Measurements from ENCODE around the gene HS6ST2. TPM values are rescaled to one million over a fixed set of nuclear protein-coding genes. Genes with fewer than 3 reads are reported as not detected.

HS6ST2 gene
- total RNA-seq, 1 experiment from 2014 or later = 0.26 TPM

- CTCF ChIA-PET = no interaction called here
- Histone ChIP-seq H3K27me3 (ENCODE audit: control insufficient read depth, insufficient read depth, low read length) (no peaks in the 10 kb centered on the region; the same call in 1 of the 2 replicates), H3K4me3 (ENCODE audit: low read depth in 2 of 2, low read length in 2 of 2) (no peak overlapping the region), H3K9me3 (ENCODE audit: control insufficient read depth, insufficient read depth, low read depth, low read length) (no peaks in the 10 kb centered on the region), H3K27ac (ENCODE audit: low read length) (no peak overlapping the region), H3K36me3 (ENCODE audit: control insufficient read depth, insufficient read depth, low read length) (no peaks in the 10 kb centered on the region), H3K4me1 (ENCODE audit: control insufficient read depth, insufficient read depth, low read length) (no peaks in the 10 kb centered on the region)
- in situ Hi-C loops (cut with HindIII; ENCODE audit: low pct_unique_long_range_greater_than_20kb, low sequenced_read_pairs) = no loop called here
- no TSS peak for BruUV-seq (replicated peaks)
- no peak for ATAC-seq
- no peak for DNase-seq (ENCODE audit: low read depth, low spot score)
- intact Hi-C loops (cut with micrococcal nuclease; ENCODE audit: unreplicated experiment) = no loop called here
- POLR2A ChIA-PET = no interaction called here
- no peak for TF ChIP-seq TCF7L2 (IDR thresholded peaks at IDR 0.05; ENCODE audit: low read depth, low read length)
- no peak for TF ChIP-seq POLR2AphosphoS5 (IDR thresholded peaks at IDR 0.05; ENCODE audit: low read depth, low read length)
- no peak for TF ChIP-seq REST (IDR thresholded peaks at IDR 0.05; ENCODE audit: insufficient read depth in 1 of 2, low read depth in 2 of 2, low read length in 1 of 2)
Observed at GRCh38 chrX:132737743-132738142, 220.7 kb downstream of the HS6ST2 start.

GRCh38 chrX:132732236-132732635 is 226.2 kb downstream of the HS6ST2 start:
- in situ Hi-C loops (cut with HindIII; ENCODE audit: low pct_unique_long_range_greater_than_20kb, low sequenced_read_pairs) (no loop called here), intact Hi-C loops (cut with micrococcal nuclease; ENCODE audit: unreplicated experiment) (no loop called here)
- no peaks in the 10 kb centered on the region for H3K36me3 ChIP-seq (ENCODE audit: control insufficient read depth, insufficient read depth, low read length)
- BruUV-seq (replicated peaks) = no TSS peak
- no peak for TF ChIP-seq REST (IDR thresholded peaks at IDR 0.05; ENCODE audit: insufficient read depth in 1 of 2, low read depth in 2 of 2, low read length in 1 of 2)
- TF ChIP-seq CTCF (IDR thresholded peaks at IDR 0.05) = no peak
- no peak for TF ChIP-seq SIN3A (IDR thresholded peaks at IDR 0.05; ENCODE audit: borderline replicate concordance, insufficient read depth, low read depth, low read length)
- no peak for TF ChIP-seq POLR2AphosphoS5 (IDR thresholded peaks at IDR 0.05; ENCODE audit: low read depth, low read length)
- no peak for TF ChIP-seq TCF7L2 (IDR thresholded peaks at IDR 0.05; ENCODE audit: low read depth, low read length)
- H3K27ac ChIP-seq (ENCODE audit: low read length) = no peak overlapping the region
- no peaks in the 10 kb centered on the region for H3K9me3 ChIP-seq (ENCODE audit: control insufficient read depth, insufficient read depth, low read depth, low read length)
- ATAC-seq (no peak), DNase-seq (ENCODE audit: low read depth, low spot score) (no peak)
- CTCF ChIA-PET = no interaction called here
- H3K4me3 ChIP-seq (ENCODE audit: low read depth in 2 of 2, low read length in 2 of 2) = no peak overlapping the region
- no peaks in the 10 kb centered on the region for H3K4me1 ChIP-seq (ENCODE audit: control insufficient read depth, insufficient read depth, low read length)
- no peaks in the 10 kb centered on the region; the same call in 1 of the 2 replicates for H3K27me3 ChIP-seq (ENCODE audit: control insufficient read depth, insufficient read depth, low read length)
- POLR2A ChIA-PET = interaction anchor here (0.6 kb wide), 1 partner anchor 25 kb away, joined by 4 read pairs; no protein-coding TSS in a partner anchor
